Endothelial cell of umbilical vein (primary cell): ENCODE results near the gene COL15A1. TPM values are rescaled to one million over a fixed set of nuclear protein-coding genes. Genes with fewer than 3 reads are reported as not detected.

Experiments
- BruUV-seq: library from RNA; stranded (reverse); fragments of 400-500 nt; replicated peaks from 2 replicates; lab custom pipeline; 2021; lab: Mats Ljungman, UMichigan
- CTCF ChIA-PET: fragments of 300-600, 350-600 bp; sonication (Branson Sonifier 250); formaldehyde crosslinking; loops from one replicate; lab custom pipeline; 2021; ENCODE audit warnings: antibody characterized with exemption, inconsistent platforms; lab: Charles Lee
- POLR2A ChIA-PET: fragments of 300-600, 350-600 bp; sonication (Branson Sonifier 250); formaldehyde crosslinking; loops from one replicate; lab custom pipeline; 2021; ENCODE audit warnings: antibody characterized with exemption, inconsistent platforms; lab: Charles Lee
- DNase-seq: peaks from one replicate; pipeline ENCODE4 v3.0.0-alpha.2; 2011; ENCODE audit warnings: low read depth, low spot score
- FAIRE-seq: peaks from 2 replicates; lab custom pipeline; 2011; peaks lifted over from hg19 to GRCh38; lab: Jason Lieb, UNC
- H2AFZ ChIP-seq: 2 replicates; pipeline ENCODE4 v1.6.0; 2012; ENCODE audit warnings: low read depth, low read length, control low read depth, inconsistent platforms
- H3K27ac ChIP-seq: 2 replicates; pipeline ENCODE4 v1.5.1; 2011; ENCODE audit warnings: low read depth, mild to moderate bottlenecking, control low read depth, low read length, moderate library complexity; ENCODE audit not compliant: insufficient read depth
- H3K27me3 ChIP-seq, 2 experiments: 2 replicates each; pipeline versions ENCODE4 v1.6.0 to v1.6.1; 2011; ENCODE audit warnings: low read length in 2 of 2, mixed read lengths in 1 of 2; ENCODE audit not compliant: control insufficient read depth in 2 of 2, insufficient read depth in 2 of 2
- H3K36me3 ChIP-seq, 2 experiments: 2 replicates in 1 of 2; 3 replicates in 1 of 2; pipeline ENCODE4 v1.5.1; 2011; ENCODE audit warnings: low read length in 2 of 2, mild to moderate bottlenecking in 1 of 2, moderate library complexity in 1 of 2; ENCODE audit not compliant: control insufficient read depth in 2 of 2, insufficient read depth in 2 of 2; ENCODE audit errors: extremely low read depth in 1 of 2
- H3K4me1 ChIP-seq: 3 replicates; pipeline ENCODE4 v1.5.1; 2011; ENCODE audit warnings: mild to moderate bottlenecking, low read length; ENCODE audit not compliant: control insufficient read depth, insufficient read depth; ENCODE audit errors: extremely low read depth
- H3K4me2 ChIP-seq: 2 replicates; pipeline ENCODE4 v1.6.1; 2011; ENCODE audit warnings: low read length, control low read depth, mixed read lengths; ENCODE audit not compliant: insufficient read depth
- H3K4me3 ChIP-seq, 3 experiments: fragments of 200-600 bp in 1 of 3; sonication (generic), shearing (Covaris generic) in 1 of 3; replicated peaks in 1 of 3; 2 replicates each; pipeline ENCODE4 v1.5.1; 2011 to 2016; ENCODE audit warnings: control low read depth in 3 of 3, low read length in 3 of 3, mild to moderate bottlenecking in 2 of 3, inconsistent platforms in 1 of 3, low read depth in 1 of 3, moderate library complexity in 1 of 3; ENCODE audit not compliant: insufficient read depth in 1 of 3
- H3K79me2 ChIP-seq: 2 replicates; pipeline ENCODE4 v1.6.0; 2012; ENCODE audit warnings: low read length, inconsistent platforms; ENCODE audit not compliant: control insufficient read depth, insufficient read depth
- H3K9ac ChIP-seq: replicated peaks from 2 replicates; pipeline ENCODE3; 2011; ENCODE audit warnings: low read length, control low read depth; ENCODE audit not compliant: insufficient read depth; ENCODE audit errors: extremely low read depth
- H3K9me1 ChIP-seq: replicated peaks from 3 replicates; pipeline ENCODE4 v1.6.0; 2011; ENCODE audit warnings: mild to moderate bottlenecking, low read length; ENCODE audit not compliant: control insufficient read depth, insufficient read depth; ENCODE audit errors: extremely low read depth
- H3K9me3 ChIP-seq: replicated peaks from 2 replicates; pipeline ENCODE4 v1.5.1; 2012; ENCODE audit warnings: low read length, inconsistent platforms; ENCODE audit not compliant: control insufficient read depth, insufficient read depth
- H4K20me1 ChIP-seq: replicated peaks from 2 replicates; pipeline ENCODE3; 2011; ENCODE audit warnings: mild to moderate bottlenecking, low read length; ENCODE audit not compliant: control insufficient read depth, insufficient read depth; ENCODE audit errors: extremely low read depth
- CTCF ChIP-seq, 2 donors: IDR thresholded peaks; 1 replicate in 1 of 2; 2 replicates in 1 of 2; pipeline ENCODE4 v1.5.1; 2011; ENCODE audit warnings: low read length in 2 of 2, mild to moderate bottlenecking in 2 of 2, moderate library complexity in 2 of 2, control low read depth in 1 of 2, inconsistent platforms in 1 of 2, low read depth in 1 of 2; ENCODE audit not compliant: insufficient read depth in 1 of 2; ENCODE audit errors: extremely low read depth in 1 of 2
- EZH2 ChIP-seq: IDR thresholded peaks from 2 replicates; pipeline ENCODE4 v1.6.1; 2012; ENCODE audit warnings: borderline replicate concordance, low read depth, mild to moderate bottlenecking, moderate library complexity, low read length, inconsistent platforms; ENCODE audit not compliant: severe bottlenecking
- FOS ChIP-seq: IDR thresholded peaks from 2 replicates; pipeline ENCODE4 v1.6.1; 2011; ENCODE audit warnings: mild to moderate bottlenecking, low read length, moderate library complexity, borderline replicate concordance; ENCODE audit not compliant: insufficient read depth
- GATA2 ChIP-seq: IDR thresholded peaks from 2 replicates; pipeline ENCODE4 v1.7.0; 2011; ENCODE audit warnings: low read depth, mild to moderate bottlenecking, moderate library complexity, mixed read lengths, low read length; ENCODE audit not compliant: insufficient read length, insufficient read depth
- JUN ChIP-seq: IDR thresholded peaks from 2 replicates; pipeline ENCODE4 v1.6.1; 2011; ENCODE audit warnings: borderline replicate concordance, low read depth; ENCODE audit not compliant: insufficient read length, insufficient read depth
- MAX ChIP-seq: IDR thresholded peaks from 2 replicates; pipeline ENCODE4 v1.6.1; 2011; ENCODE audit not compliant: insufficient read depth, insufficient read length
- MYC ChIP-seq: IDR thresholded peaks from one replicate; pipeline ENCODE4 v1.6.1; 2011; ENCODE audit warnings: mild to moderate bottlenecking, low read depth, low read length
- POLR2A ChIP-seq: IDR thresholded peaks from 2 replicates; pipeline ENCODE4 v1.6.1; 2012; ENCODE audit warnings: low read depth, mild to moderate bottlenecking, control low read depth, low read length
- POLR2AphosphoS5 ChIP-seq: IDR thresholded peaks from 2 replicates; pipeline ENCODE4 v1.6.1; 2012; ENCODE audit warnings: low read depth, mild to moderate bottlenecking, control low read depth, low read length, moderate library complexity; ENCODE audit not compliant: insufficient read depth
- dilution Hi-C: fragments of 300-500 bp; cut with MboI; formaldehyde crosslinking; loops from one replicate; pipeline ENCODE4 v1.15.0; 2019; ENCODE audit warnings: low sequenced_read_pairs; ENCODE audit not compliant: extremely low pct_ligation_motif_present
- intact Hi-C: fragments of 100-400 bp; cut with micrococcal nuclease; formaldehyde crosslinking; loops from one replicate; pipeline ENCODE4 v1.10.0; 2022
- polyA plus RNA-seq, 4 experiments: library from polyadenylated mRNA; depleted of rRNA in 3 of 4; stranded (reverse) in 3 of 4; unstranded in 1 of 4; fragments of >200 nt; gene quantifications; 2 replicates each; pipeline versions ENCODE4 v1.2.1 to v1.2.3, GENCODE V29; 2011 to 2012; ENCODE audit warnings: missing spikeins in 1 of 4
- total RNA-seq: library from RNA; stranded (reverse); gene quantifications from 2 replicates; pipeline ENCODE4 v1.2.3, GENCODE V29; 2021

COL15A1 gene
- total and polyA plus RNA-seq, 2 donors (not counting 3 experiments of a cell fraction or from before 2014, with no cell fraction given), result not detected

GRCh38 chr9:99058964-99059921 lies 115.5 kb downstream of the COL15A1 start:
- Histone ChIP-seq H2AFZ (no peak overlapping the region), H3K9me3 (no peaks in the 10 kb centered on the region), H4K20me1 (no peaks in the 10 kb centered on the region), H3K27me3 (peaks cover 6 to 7% of the 10 kb centered on the region in 2 experiments), H3K9me1 (no peaks in the 10 kb centered on the region), H3K36me3 (no peaks in the 10 kb centered on the region), H3K79me2 (no peaks in the 10 kb centered on the region), H3K9ac (no peak overlapping the region), H3K27ac (no peak overlapping the region), H3K4me3 (no peak overlapping the region), H3K4me2 (no peak overlapping the region), H3K4me1 (no peaks in the 10 kb centered on the region)
- intact Hi-C loops (no loop called here), dilution Hi-C loops (no loop called here)
- ChIA-PET POLR2A (no interaction called here), CTCF (interaction anchor here (1.0 kb wide), 1 partner anchor 211 kb away, joined by 3 read pairs; no protein-coding TSS in a partner anchor)
- TF ChIP-seq POLR2AphosphoS5 (no peak), JUN (no peak), EZH2 (no peak), MYC (no peak), MAX (no peak), POLR2A (no peak), FOS (no peak), CTCF (IDR thresholded peaks at IDR 0.05; ENCODE audit: extremely low read depth in 1 of 2, insufficient read depth in 1 of 2, low read depth in 1 of 2, low read length in 2 of 2) (no peak), GATA2 (no peak)
- no peak for DNase-seq
- BruUV-seq, result no TSS peak
- no peak for FAIRE-seq
